Activated CD4-positive, alpha-beta T cell treated with anti-CD3 and anti-CD28 coated beads for 48 hours (primary cell): Measurements from ENCODE around the gene E2F3.

Experiments used
- DNase-seq: peaks from one replicate; pipeline ENCODE4 v3.0.0-alpha.2; 2020

Gene E2F3

DNA sequence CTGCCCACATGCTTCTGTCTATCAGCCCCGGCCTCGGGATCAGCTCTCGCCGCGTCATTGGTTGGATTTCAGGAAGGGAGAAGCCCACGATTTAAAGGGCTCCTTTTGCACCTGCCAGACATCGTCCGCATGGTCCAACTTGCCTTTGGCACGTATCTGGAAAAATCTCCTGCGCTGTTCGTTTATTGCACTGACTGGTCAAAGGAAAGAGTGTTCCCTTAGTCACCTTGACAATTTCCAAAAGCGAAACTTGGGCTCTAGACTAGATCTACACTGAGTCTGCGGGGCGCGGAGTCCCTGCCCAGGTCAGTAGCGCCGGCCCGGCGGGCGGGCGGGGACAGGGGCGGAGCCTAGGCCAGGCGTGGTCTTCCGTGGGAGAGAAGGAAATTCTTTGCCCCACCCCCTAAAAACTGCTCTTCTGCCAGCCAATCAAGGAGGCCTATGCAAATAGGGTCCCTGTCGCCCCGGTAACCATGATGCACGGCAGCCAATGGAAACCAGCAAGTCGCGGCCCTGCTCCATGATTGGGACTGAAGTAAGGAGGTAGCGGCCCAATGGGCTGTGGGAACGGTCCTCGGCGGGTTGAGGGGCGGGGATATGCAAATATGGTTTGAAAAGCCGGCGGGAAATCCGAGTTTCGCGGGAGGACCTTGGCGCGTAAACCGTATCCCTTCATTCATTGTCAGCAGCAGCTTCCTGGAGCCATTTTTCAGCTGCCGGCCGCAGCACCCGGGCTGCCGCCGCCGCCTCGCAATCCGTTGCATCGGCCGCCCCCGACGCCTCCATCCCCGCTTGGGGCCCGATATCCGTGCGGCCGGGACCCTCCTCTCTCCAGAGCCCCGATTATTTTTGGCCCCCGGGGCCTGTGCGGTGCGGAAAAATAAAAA is at the start of gene E2F3:
Gene E2F3 (plus strand): TSS at position 675 of the 887 bp plus-strand sequence. CDS start 354 bp downstream, outside the sequence.
- peak; percentile 99 for DNase-seq

GRCh38 chr6:20352346-20352745 is 49.3 kb upstream of the E2F3 start:
- DNase-seq, result no peak

- DNase-seq, result no peak
These were observed 48.5 kb upstream of the E2F3 start for GRCh38 chr6:20353134-20353533.

GRCh38 chr6:20354366-20354765 is 47.3 kb upstream of the E2F3 start:
- no peak for DNase-seq

DNA sequence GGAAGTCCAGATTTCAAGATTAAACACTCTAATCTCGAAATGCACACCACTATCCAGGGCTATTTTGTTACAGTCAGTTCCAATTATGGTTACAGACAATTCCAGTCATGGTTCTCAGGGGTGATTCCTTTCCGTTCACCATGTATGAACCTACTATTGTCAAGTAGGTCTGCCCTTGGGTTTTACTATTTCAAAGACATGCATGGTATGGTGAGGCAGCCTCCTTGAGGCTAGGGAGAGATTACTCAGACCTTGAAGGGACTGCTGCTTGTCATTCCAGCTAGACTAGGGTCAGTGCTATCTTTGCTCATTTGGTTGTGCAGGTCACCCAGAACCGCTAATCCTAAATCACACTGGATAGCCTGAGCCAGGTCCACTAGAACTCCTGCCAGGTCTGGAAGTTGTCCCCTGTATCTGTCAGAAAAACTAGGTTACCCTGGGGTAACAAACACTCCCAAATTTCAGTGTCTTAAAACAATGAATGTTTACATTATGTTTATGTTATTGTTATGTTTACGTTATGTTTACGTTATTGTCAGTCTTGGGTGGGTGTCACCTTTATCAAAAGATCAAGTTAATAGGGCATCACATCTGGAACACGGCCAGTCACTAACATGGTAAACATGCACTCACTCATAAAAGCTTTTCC is 41.1 kb upstream of the E2F3 start:
- no peak for DNase-seq

- DNase-seq, result no peak
These were observed 39.1 kb upstream of the E2F3 start for GRCh38 chr6:20362623-20363022.

DNA sequence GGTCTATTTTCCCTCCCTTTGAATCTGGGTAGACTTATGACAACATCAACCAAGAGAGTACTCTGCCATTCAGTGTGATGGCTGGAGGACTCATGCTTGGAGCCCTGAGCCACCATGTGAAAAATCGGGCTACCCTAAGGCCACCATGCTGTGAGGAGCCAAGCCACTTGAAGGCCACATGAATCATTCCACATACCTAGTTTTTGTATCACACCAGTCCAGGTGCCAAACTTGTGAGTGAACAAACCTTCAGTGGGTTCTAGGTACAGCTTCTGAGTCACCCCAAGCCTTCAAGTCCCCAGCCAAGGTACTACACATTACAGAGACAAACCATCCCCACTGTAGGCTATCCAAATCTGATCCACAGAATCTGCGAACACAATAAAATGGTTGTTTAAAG is 37.4 kb upstream of the E2F3 start:
- DNase-seq, result no peak

GRCh38 chr6:20365456-20365855 is 36.2 kb upstream of the E2F3 start:
- no peak for DNase-seq

- peak; percentile 33 for DNase-seq
These were observed 35.4 kb upstream of the E2F3 start for GRCh38 chr6:20366082-20366830.

- no peak for DNase-seq
These were observed 33.8 kb upstream of the E2F3 start for GRCh38 chr6:20367743-20368485.

- DNase-seq, result no peak
These were observed 31.3 kb upstream of the E2F3 start for GRCh38 chr6:20370393-20370792.

DNA sequence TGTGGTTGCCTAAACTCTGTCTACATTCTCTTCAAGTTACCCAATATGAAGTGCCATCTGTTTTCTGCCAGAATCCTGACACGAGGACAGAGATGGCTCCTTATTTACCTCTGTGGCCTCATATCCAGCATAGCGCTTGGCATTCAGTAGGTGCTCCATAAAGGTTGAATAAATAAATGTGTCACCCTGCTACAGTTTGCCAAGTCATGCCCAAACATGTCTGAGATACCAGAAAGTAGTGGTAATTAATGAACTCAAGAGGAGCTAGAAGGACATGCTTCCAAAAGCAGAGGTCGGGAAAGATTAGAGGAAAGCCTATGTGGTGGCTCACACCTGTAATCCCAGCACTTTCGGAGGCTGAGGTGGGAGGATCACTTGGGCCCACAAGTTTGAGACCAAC is 30.9 kb upstream of the E2F3 start:
- DNase-seq, result no peak

GRCh38 chr6:20375436-20375835 is 26.2 kb upstream of the E2F3 start:
- no peak for DNase-seq

GRCh38 chr6:20377623-20378265 is 23.9 kb upstream of the E2F3 start:
- DNase-seq, result no peak

DNA sequence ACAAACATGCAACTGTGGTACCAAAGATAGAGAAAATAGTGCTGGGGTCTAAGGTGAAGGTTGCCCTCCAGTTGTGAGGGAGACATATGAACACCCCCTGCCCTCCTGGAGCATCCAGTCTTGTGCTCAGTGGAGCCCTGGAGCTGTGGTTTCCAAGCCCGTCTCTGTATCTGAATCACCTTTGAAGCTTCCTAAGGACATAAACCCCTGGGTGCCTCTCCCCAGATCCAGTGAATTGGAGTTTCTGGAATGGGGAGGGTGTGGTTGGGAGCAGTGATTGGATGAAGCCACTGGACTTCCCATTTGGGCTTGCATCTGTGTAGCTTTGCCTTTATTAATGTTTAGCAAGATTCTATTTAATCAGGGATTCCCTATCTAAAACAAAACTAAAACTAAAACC is 22.4 kb upstream of the E2F3 start:
- no peak for DNase-seq

GRCh38 chr6:20386218-20386617 is 15.5 kb upstream of the E2F3 start:
- no peak for DNase-seq

- no peak for DNase-seq
These were observed 12.6 kb upstream of the E2F3 start for GRCh38 chr6:20389066-20389465.

DNA sequence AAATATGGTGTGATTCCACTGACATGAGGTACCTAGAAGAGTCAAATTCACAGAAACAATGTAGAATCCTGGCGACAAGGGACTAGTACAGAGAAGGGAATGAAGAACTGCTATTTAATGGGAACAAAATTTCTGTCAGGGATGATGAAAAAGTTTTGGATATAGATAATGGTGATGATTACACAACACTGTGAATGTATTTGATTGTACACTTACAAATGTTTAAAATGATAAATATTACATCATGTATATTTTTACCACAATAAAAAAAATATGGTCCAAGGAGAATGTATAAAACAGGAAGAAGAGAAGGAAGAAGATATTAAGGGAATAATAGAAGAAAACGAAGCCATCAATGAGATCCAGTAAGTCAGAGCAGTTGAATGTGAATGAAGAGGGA is 8.4 kb upstream of the E2F3 start:
- no peak for DNase-seq

DNA sequence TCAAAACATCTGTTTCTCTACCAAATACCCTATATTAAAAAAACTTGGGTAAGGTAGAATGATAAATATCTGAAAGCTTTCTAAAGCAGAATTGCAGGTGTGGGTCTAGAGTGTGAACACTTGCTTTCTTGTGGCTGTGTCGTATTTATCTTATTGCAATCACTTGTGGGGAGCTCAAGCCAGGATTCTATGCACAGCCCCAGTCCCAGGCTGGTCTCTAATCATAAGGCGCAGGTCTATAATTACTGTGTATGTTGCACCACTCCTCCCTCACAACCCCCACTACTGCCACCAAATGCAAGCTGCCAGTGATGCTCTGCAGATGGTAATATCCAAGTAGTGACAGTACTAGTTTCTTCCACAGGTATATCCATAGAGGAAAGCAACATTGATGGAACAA is 2.2 kb upstream of the E2F3 start:
- no peak for DNase-seq

GRCh38 chr6:20400456-20401204 is 1.0 kb upstream of the E2F3 start:
- peak; percentile 61 for DNase-seq

- no peak for DNase-seq
These were observed 338 bp downstream of the E2F3 start for GRCh38 chr6:20402092-20402341.
